ENCODE measurements around the gene USH1G. TPM values are rescaled to one million over a fixed set of nuclear protein-coding genes. Genes with fewer than 3 reads are reported as not detected.

The USH1G gene
- polyA plus RNA-seq, 1 donor (not counting 4 experiments of a cell fraction or from before 2014, with no cell fraction given), result 0.34 TPM

DNA sequence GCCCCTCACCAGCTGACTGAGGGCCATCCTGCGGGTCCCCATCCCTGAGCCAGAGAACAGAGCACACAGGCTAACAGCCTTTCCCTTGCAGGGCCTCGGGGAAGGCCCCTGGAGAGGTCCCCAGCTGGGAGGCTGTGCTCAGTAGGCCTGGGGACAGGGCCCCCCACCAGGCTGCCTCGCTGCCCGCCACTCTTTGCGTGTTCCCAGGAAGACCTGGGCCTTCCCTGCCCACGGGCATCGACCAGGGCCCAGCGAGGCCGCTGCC is 48.7 kb upstream of the USH1G start:
- H3K27me3 ChIP-seq (ENCODE audit: control insufficient read depth, extremely low read depth, insufficient read depth, low read length), result peaks cover 36% of the 10 kb centered on the region
- no peaks in the 10 kb centered on the region for H4K20me1 ChIP-seq (ENCODE audit: control insufficient read depth, extremely low read depth, insufficient read depth, low read length)
- DNase-seq (ENCODE audit: low read depth, low spot score) (no peak), FAIRE-seq (no peak)
- H3K4me2 ChIP-seq (ENCODE audit: control insufficient read depth, extremely low read depth, insufficient read depth, low read depth, low read length), result no peak overlapping the region
- no peak overlapping the region for H2AFZ ChIP-seq (ENCODE audit: control insufficient read depth, low read length)
- H3K9me3 ChIP-seq (ENCODE audit: control insufficient read depth, low read depth, low read length), result no peaks in the 10 kb centered on the region
- dilution Hi-C loops (cut with MboI; ENCODE audit: extremely low pct_ligation_motif_present, low sequenced_read_pairs), result no loop called here
- peaks cover 10% of the 10 kb centered on the region for H3K4me1 ChIP-seq (ENCODE audit: control insufficient read depth, extremely low read depth, insufficient read depth, low read length)
- H3K9me1 ChIP-seq (ENCODE audit: control insufficient read depth, extremely low read depth, insufficient read depth, low read length), result no peaks in the 10 kb centered on the region
- no peak overlapping the region for H3K9ac ChIP-seq (ENCODE audit: control insufficient read depth, extremely low read depth, insufficient read depth, low read length)
- no peak for TF ChIP-seq CTCF (optimal IDR thresholded peaks at IDR 0.05 in 1 of 3, IDR thresholded peaks at IDR 0.05 in 1 of 3, conservative IDR thresholded peaks at IDR 0.05 in 1 of 3; ENCODE audit: extremely low read depth in 1 of 3, insufficient read depth in 2 of 3, low read length in 3 of 3)
- peak; percentile 60 for TF ChIP-seq EZH2 (IDR thresholded peaks at IDR 0.05; ENCODE audit: low read length)
- H3K4me3 ChIP-seq (ENCODE audit: control insufficient read depth in 2 of 3, extremely low read depth in 1 of 3, insufficient read depth in 2 of 3, low read depth in 1 of 3, low read length in 3 of 3), result no peak overlapping the region
- H3K79me2 ChIP-seq (ENCODE audit: control insufficient read depth, insufficient read depth, low read length), result no peaks in the 10 kb centered on the region
- H3K27ac ChIP-seq (ENCODE audit: control insufficient read depth, insufficient read depth, low read length), result no peak overlapping the region
- H3K36me3 ChIP-seq (ENCODE audit: control insufficient read depth in 2 of 2, extremely low read depth in 1 of 2, insufficient read depth in 2 of 2, low read length in 2 of 2), result no peaks in the 10 kb centered on the region

DNA sequence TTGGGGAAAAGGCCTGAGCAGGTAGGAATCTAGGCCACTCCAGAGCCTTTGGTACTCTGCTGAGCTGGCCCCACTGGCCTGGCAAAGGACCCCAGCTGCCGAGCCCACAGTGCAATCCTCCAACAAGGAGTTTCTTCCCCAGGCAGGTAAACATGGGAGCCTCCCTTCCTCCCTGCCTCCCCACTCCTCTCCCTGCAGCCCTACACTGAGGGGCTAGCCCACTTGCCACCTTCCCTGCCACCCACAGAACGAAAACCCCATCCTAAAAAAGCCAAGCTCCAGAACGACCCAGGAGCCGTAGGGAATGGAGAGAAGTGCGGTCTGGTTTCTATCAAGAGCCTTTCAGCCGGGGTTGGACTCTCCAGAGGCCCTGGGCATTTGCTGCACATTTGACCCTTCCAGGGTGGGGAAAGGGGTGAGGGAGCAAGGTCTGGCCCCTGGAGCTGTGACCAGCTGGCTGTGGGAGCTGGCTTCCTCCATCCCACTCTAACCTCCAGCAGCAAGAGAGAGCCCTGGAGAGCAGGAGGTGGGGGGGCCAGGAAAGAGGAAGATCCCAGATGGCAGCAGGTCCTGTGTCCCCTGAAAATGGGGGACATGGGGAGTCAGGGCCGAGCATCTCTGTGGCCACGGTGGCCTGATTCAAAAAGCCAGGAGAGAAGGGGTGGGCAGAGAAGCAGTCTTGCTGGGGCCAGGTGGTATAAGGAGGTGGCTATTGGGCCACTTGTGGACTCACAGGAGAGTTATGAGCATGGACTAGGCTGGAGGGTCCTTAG is 48.2 kb upstream of the USH1G start:
- no peak for FAIRE-seq
- no peaks in the 10 kb centered on the region for H3K9me1 ChIP-seq (ENCODE audit: control insufficient read depth, extremely low read depth, insufficient read depth, low read length)
- peaks cover 10% of the 10 kb centered on the region for H3K4me1 ChIP-seq (ENCODE audit: control insufficient read depth, extremely low read depth, insufficient read depth, low read length)
- H3K9me3 ChIP-seq (ENCODE audit: control insufficient read depth, low read depth, low read length), result no peaks in the 10 kb centered on the region
- DNase-seq (ENCODE audit: low read depth, low spot score), result no peak
- H4K20me1 ChIP-seq (ENCODE audit: control insufficient read depth, extremely low read depth, insufficient read depth, low read length), result no peaks in the 10 kb centered on the region
- no peaks in the 10 kb centered on the region for H3K79me2 ChIP-seq (ENCODE audit: control insufficient read depth, insufficient read depth, low read length)
- H3K27ac ChIP-seq (ENCODE audit: control insufficient read depth, insufficient read depth, low read length), result no peak overlapping the region
- H3K27me3 ChIP-seq (ENCODE audit: control insufficient read depth, extremely low read depth, insufficient read depth, low read length), result peaks cover 36% of the 10 kb centered on the region
- H3K36me3 ChIP-seq (ENCODE audit: control insufficient read depth in 2 of 2, extremely low read depth in 1 of 2, insufficient read depth in 2 of 2, low read length in 2 of 2), result no peaks in the 10 kb centered on the region
- no peak overlapping the region for H3K9ac ChIP-seq (ENCODE audit: control insufficient read depth, extremely low read depth, insufficient read depth, low read length)
- H3K4me3 ChIP-seq (ENCODE audit: control insufficient read depth in 2 of 3, extremely low read depth in 1 of 3, insufficient read depth in 2 of 3, low read depth in 1 of 3, low read length in 3 of 3), result no peak overlapping the region
- TF ChIP-seq EZH2 (IDR thresholded peaks at IDR 0.05; ENCODE audit: low read length), result no peak
- TF ChIP-seq CTCF (optimal IDR thresholded peaks at IDR 0.05 in 1 of 3, IDR thresholded peaks at IDR 0.05 in 1 of 3, conservative IDR thresholded peaks at IDR 0.05 in 1 of 3; ENCODE audit: extremely low read depth in 1 of 3, insufficient read depth in 2 of 3, low read length in 3 of 3), result no peak
- no peak overlapping the region for H2AFZ ChIP-seq (ENCODE audit: control insufficient read depth, low read length)
- dilution Hi-C loops (cut with MboI; ENCODE audit: extremely low pct_ligation_motif_present, low sequenced_read_pairs), result no loop called here
- H3K4me2 ChIP-seq (ENCODE audit: control insufficient read depth, extremely low read depth, insufficient read depth, low read depth, low read length), result no peak overlapping the region

Data from keratinocyte (primary cell).